ENCODE data around the gene ZFP28. TPM values are rescaled to one million over a fixed set of nuclear protein-coding genes. Genes with fewer than 3 reads are reported as not detected.

ZFP28 gene
- total and polyA plus RNA-seq, 7 experiments from 2014 or later: 2.4 to 10.6 (median 4.5) TPM

GRCh38 chr19:56562766-56563165 is 24.0 kb downstream of the ZFP28 start:
- peaks cover 21 to 57% (median 34%) of the 10 kb centered on the region in 5 donors for H3K36me3 Mint-ChIP-seq
- CTCF ChIA-PET: no interaction called here
- ATAC-seq (no peak), DNase-seq (no peak)
- peaks cover 0 to 1% of the 10 kb centered on the region in 2 donors for H3K4me1 ChIP-seq (ENCODE audit: control insufficient read depth in 2 of 2, insufficient read depth in 2 of 2, low read length in 2 of 2)
- peaks cover 10 to 98% (median 68%) of the 10 kb centered on the region in 11 donors for H3K9me3 Mint-ChIP-seq
- no peak overlapping the region for H3K27ac ChIP-seq (ENCODE audit: low read depth, low read length)
- H3K27ac Mint-ChIP-seq: no peak overlapping the region
- peaks cover 0 to 81% (median 16%) of the 10 kb centered on the region in 3 experiments for H3K9me3 ChIP-seq (ENCODE audit: control insufficient read depth in 2 of 3, low read length in 3 of 3)
- H3K4me1 Mint-ChIP-seq: peaks cover 9 to 17% (median 10%) of the 10 kb centered on the region in 7 donors
- no peak overlapping the region for H3K4me3 ChIP-seq (ENCODE audit: low read length)
- no peaks in the 10 kb centered on the region for H3K27me3 Mint-ChIP-seq
- peaks cover 0 to 9% (median 0%) of the 10 kb centered on the region in 3 experiments for H3K36me3 ChIP-seq (ENCODE audit: control insufficient read depth in 2 of 3, insufficient read depth in 3 of 3, low read length in 3 of 3)
- no peak overlapping the region for H3K4me3 Mint-ChIP-seq
- H3K27me3 ChIP-seq (ENCODE audit: control insufficient read depth in 2 of 2, insufficient read depth in 2 of 2, low read length in 2 of 2): no peaks in the 10 kb centered on the region
- POLR2A ChIA-PET: no interaction called here
- intact Hi-C loops (cut with micrococcal nuclease): no loop called here

GRCh38 chr19:56566904-56567273 is 28.1 kb downstream of the ZFP28 start:
- H3K27me3 Mint-ChIP-seq: no peaks in the 10 kb centered on the region
- H3K27ac ChIP-seq (ENCODE audit: low read depth, low read length): peak overlapping the region; percentile 77
- DNase-seq: peak in 1 of 9 donors; percentile 46
- peak; percentile 44 for ATAC-seq
- H3K4me3 Mint-ChIP-seq: peak overlapping the region; percentile 89 to 98 (median 96)
- peaks cover 10 to 25% (median 13%) of the 10 kb centered on the region in 7 donors for H3K4me1 Mint-ChIP-seq
- peaks cover 10 to 96% (median 49%) of the 10 kb centered on the region in 11 donors for H3K9me3 Mint-ChIP-seq
- H3K27me3 ChIP-seq (ENCODE audit: control insufficient read depth in 2 of 2, insufficient read depth in 2 of 2, low read length in 2 of 2): no peaks in the 10 kb centered on the region
- POLR2A ChIA-PET: interaction anchor here (0.5 to 1.2 kb wide), 2 partner anchors 28 to 606 kb away, joined by 3 to 4 read pairs; partner anchors contain the start of gene ZFP28
- H3K4me3 ChIP-seq (ENCODE audit: low read length): peak overlapping the region; percentile 86
- peaks cover 7 to 78% (median 11%) of the 10 kb centered on the region in 3 experiments for H3K9me3 ChIP-seq (ENCODE audit: control insufficient read depth in 2 of 3, low read length in 3 of 3)
- peak overlapping the region; percentile 59 to 91 (median 84) for H3K27ac Mint-ChIP-seq
- CTCF ChIA-PET: no interaction called here
- intact Hi-C loops (cut with micrococcal nuclease): loop anchor here (1.0 to 2.0 kb wide), 8 partner anchors 28 to 1588 kb away; partner anchors contain the start of genes ZFP28 (in 2 of the 2), ZNF582 (in 2 of the 2), ZNF71 (in 2 of the 2) and ZNF583 (in 1 of the 2)
- peaks cover 0 to 31% (median 8%) of the 10 kb centered on the region in 3 experiments for H3K36me3 ChIP-seq (ENCODE audit: control insufficient read depth in 2 of 3, insufficient read depth in 3 of 3, low read length in 3 of 3)
- peaks cover 0 to 9% of the 10 kb centered on the region in 2 donors for H3K4me1 ChIP-seq (ENCODE audit: control insufficient read depth in 2 of 2, insufficient read depth in 2 of 2, low read length in 2 of 2)
- H3K36me3 Mint-ChIP-seq: peaks cover 35 to 66% (median 51%) of the 10 kb centered on the region in 5 donors

GRCh38 chr19:56567274-56568120 is 28.7 kb downstream of the ZFP28 start, which contains the start of gene ZNF470:
Gene ZNF470, plus strand, starts transcription at chr19:56567468. Its CDS starts 2,844 bp downstream, at chr19:56570312.
- H3K4me3 Mint-ChIP-seq: peak within 1 kb of the TSS; percentile 89 to 98 (median 96)
- Histone ChIP-seq H3K4me1 (ENCODE audit: control insufficient read depth in 2 of 2, insufficient read depth in 2 of 2, low read length in 2 of 2) (peaks cover 0 to 9% of the 10 kb centered on the region in 2 donors), H3K4me3 (ENCODE audit: low read length) (peak within 1 kb of the TSS; percentile 86), H3K27me3 (ENCODE audit: control insufficient read depth in 2 of 2, insufficient read depth in 2 of 2, low read length in 2 of 2) (no peaks in the 10 kb centered on the region), H3K27ac (ENCODE audit: low read depth, low read length) (peak within 1 kb of the TSS; percentile 77), H3K9me3 (ENCODE audit: control insufficient read depth in 2 of 3, low read length in 3 of 3) (peaks cover 5 to 75% (median 7%) of the 10 kb centered on the region in 3 experiments), H3K36me3 (ENCODE audit: control insufficient read depth in 2 of 3, insufficient read depth in 3 of 3, low read length in 3 of 3) (peaks cover 0 to 31% (median 8%) of the 10 kb centered on the region in 3 experiments)
- H3K27ac Mint-ChIP-seq: peak within 1 kb of the TSS; percentile 59 to 91 (median 84)
- intact Hi-C loops (cut with micrococcal nuclease): loop anchor here (1.0 to 2.0 kb wide), 8 partner anchors 28 to 1587 kb away; partner anchors contain the start of genes ZFP28 (in 2 of the 2), ZNF582 (in 2 of the 2), ZNF71 (in 2 of the 2) and ZNF583 (in 1 of the 2)
- peaks cover 10 to 96% (median 47%) of the 10 kb centered on the region in 11 donors for H3K9me3 Mint-ChIP-seq
- peaks cover 10 to 25% (median 13%) of the 10 kb centered on the region in 7 donors for H3K4me1 Mint-ChIP-seq
- ATAC-seq (peak; percentile 98), DNase-seq (peak; percentile 73 to 86 (median 80))
- H3K27me3 Mint-ChIP-seq: no peaks in the 10 kb centered on the region
- ChIA-PET POLR2A (interaction anchor here (0.5 to 1.2 kb wide), 2 partner anchors 28 to 606 kb away, joined by 3 to 4 read pairs; partner anchors contain the start of gene ZFP28), CTCF (no interaction called here)
- H3K36me3 Mint-ChIP-seq: peaks cover 35 to 68% (median 54%) of the 10 kb centered on the region in 5 donors

- H3K27ac ChIP-seq (ENCODE audit: low read depth, low read length): no peak overlapping the region
- peaks cover 52 to 80% (median 75%) of the 10 kb centered on the region in 5 donors for H3K36me3 Mint-ChIP-seq
- H3K4me1 Mint-ChIP-seq: peaks cover 3 to 11% (median 5%) of the 10 kb centered on the region in 7 donors
- ChIA-PET POLR2A (no interaction called here), CTCF (no interaction called here)
- DNase-seq (no peak), ATAC-seq (no peak)
- no peak overlapping the region for H3K4me3 Mint-ChIP-seq
- no peak overlapping the region for H3K27ac Mint-ChIP-seq
- intact Hi-C loops (cut with micrococcal nuclease): no loop called here
- peaks cover 3 to 99% (median 61%) of the 10 kb centered on the region in 11 donors for H3K9me3 Mint-ChIP-seq
- peaks cover 0 to 59% (median 11%) of the 10 kb centered on the region in 3 experiments for H3K36me3 ChIP-seq (ENCODE audit: control insufficient read depth in 2 of 3, insufficient read depth in 3 of 3, low read length in 3 of 3)
- H3K4me3 ChIP-seq (ENCODE audit: low read length): peak overlapping the region; percentile 6
- no peaks in the 10 kb centered on the region for H3K27me3 ChIP-seq (ENCODE audit: control insufficient read depth in 2 of 2, insufficient read depth in 2 of 2, low read length in 2 of 2)
- no peaks in the 10 kb centered on the region for H3K27me3 Mint-ChIP-seq
- H3K4me1 ChIP-seq (ENCODE audit: control insufficient read depth in 2 of 2, insufficient read depth in 2 of 2, low read length in 2 of 2): peaks cover 0 to 9% of the 10 kb centered on the region in 2 donors
- peaks cover 15 to 89% (median 22%) of the 10 kb centered on the region in 3 experiments for H3K9me3 ChIP-seq (ENCODE audit: control insufficient read depth in 2 of 3, low read length in 3 of 3)
These were observed 33.8 kb downstream of the ZFP28 start for GRCh38 chr19:56572589-56572988.

GRCh38 chr19:56573914-56574313 is 35.2 kb downstream of the ZFP28 start:
- Mint-ChIP-seq H3K27me3 (no peaks in the 10 kb centered on the region), H3K36me3 (peaks cover 51 to 77% (median 70%) of the 10 kb centered on the region in 5 donors), H3K4me1 (no peaks in the 10 kb centered on the region), H3K9me3 (peaks cover 3 to 99% (median 72%) of the 10 kb centered on the region in 11 donors), H3K4me3 (no peak overlapping the region), H3K27ac (no peak overlapping the region)
- no peaks in the 10 kb centered on the region for H3K4me1 ChIP-seq (ENCODE audit: control insufficient read depth in 2 of 2, insufficient read depth in 2 of 2, low read length in 2 of 2)
- ATAC-seq (no peak), DNase-seq (no peak)
- peaks cover 0 to 57% (median 11%) of the 10 kb centered on the region in 3 experiments for H3K36me3 ChIP-seq (ENCODE audit: control insufficient read depth in 2 of 3, insufficient read depth in 3 of 3, low read length in 3 of 3)
- ChIA-PET POLR2A (interaction anchor here (0.7 kb wide), 1 partner anchor 1343 kb away, joined by 3 read pairs; no protein-coding TSS in a partner anchor), CTCF (interaction anchor here (0.6 kb wide), 1 partner anchor 20 kb away, joined by 3 read pairs; no protein-coding TSS in a partner anchor)
- H3K9me3 ChIP-seq (ENCODE audit: control insufficient read depth in 2 of 3, low read length in 3 of 3): peaks cover 25 to 91% (median 34%) of the 10 kb centered on the region in 3 experiments
- H3K4me3 ChIP-seq (ENCODE audit: low read length): no peak overlapping the region
- intact Hi-C loops (cut with micrococcal nuclease): no loop called here
- H3K27me3 ChIP-seq (ENCODE audit: control insufficient read depth in 2 of 2, insufficient read depth in 2 of 2, low read length in 2 of 2): no peaks in the 10 kb centered on the region
- no peak overlapping the region for H3K27ac ChIP-seq (ENCODE audit: low read depth, low read length)
